22Rv1 (cell line): ENCODE results near the gene PMM2.

ENCODE experiments used
- H3K27ac ChIP-seq: fragments of 450-650 bp; 2 replicates; pipeline ENCODE4 v1.5.1; 2017
- ZFX ChIP-seq: fragments of 450-650 bp; IDR thresholded peaks from 2 replicates; pipeline ENCODE4 v1.6.1; 2017; ENCODE audit warnings: antibody characterized with exemption, borderline replicate concordance
- TF ChIP-seq, protein P1 (sequence below): fragments of 450-650 bp; IDR thresholded peaks from 2 replicates; pipeline ENCODE4 v1.5.1; 2017; ENCODE audit warnings: mild to moderate bottlenecking

PMM2 gene

DNA sequence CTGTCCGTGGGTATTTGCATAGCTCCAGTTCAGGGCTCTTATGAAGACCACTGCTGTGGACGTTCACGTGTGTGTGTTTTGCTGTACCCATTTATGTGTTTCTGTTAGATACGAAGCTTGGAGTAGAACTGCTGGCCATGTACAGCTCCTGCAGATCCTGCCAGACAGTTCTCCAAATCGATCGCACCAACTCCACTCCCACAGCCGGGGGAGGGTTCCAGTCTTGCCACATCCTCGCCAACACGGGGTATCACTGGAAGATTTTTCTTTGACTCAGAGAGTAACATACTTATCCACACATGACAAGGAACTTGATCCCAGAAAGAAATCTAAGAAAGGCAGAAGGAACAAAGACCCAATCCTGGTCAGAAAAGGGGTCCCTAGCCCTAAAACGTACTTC is 37.6 kb upstream of the PMM2 start:
- TF ChIP-seq ZFX: no peak
- TF ChIP-seq, protein P1, sequence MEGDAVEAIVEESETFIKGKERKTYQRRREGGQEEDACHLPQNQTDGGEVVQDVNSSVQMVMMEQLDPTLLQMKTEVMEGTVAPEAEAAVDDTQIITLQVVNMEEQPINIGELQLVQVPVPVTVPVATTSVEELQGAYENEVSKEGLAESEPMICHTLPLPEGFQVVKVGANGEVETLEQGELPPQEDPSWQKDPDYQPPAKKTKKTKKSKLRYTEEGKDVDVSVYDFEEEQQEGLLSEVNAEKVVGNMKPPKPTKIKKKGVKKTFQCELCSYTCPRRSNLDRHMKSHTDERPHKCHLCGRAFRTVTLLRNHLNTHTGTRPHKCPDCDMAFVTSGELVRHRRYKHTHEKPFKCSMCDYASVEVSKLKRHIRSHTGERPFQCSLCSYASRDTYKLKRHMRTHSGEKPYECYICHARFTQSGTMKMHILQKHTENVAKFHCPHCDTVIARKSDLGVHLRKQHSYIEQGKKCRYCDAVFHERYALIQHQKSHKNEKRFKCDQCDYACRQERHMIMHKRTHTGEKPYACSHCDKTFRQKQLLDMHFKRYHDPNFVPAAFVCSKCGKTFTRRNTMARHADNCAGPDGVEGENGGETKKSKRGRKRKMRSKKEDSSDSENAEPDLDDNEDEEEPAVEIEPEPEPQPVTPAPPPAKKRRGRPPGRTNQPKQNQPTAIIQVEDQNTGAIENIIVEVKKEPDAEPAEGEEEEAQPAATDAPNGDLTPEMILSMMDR: no peak
- H3K27ac ChIP-seq: no peak overlapping the region

DNA sequence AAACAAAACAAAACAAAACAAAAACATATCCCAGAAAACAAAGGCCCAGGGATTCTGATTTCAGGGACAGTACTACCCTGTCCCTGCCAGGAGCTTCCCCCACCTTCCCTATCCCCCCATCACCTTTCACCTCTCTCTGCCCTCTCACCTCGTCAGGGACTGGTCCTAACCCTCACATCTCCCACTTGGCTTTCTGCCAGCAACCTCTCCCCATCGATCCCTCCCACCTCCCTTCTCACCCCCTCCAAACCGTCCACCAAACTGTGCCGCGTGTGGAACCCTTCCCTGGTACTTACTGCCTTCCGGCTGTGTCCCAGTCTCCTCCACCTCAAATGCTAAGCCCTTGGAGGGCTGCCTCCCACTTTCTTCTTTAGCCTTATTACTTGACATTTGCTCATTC is 36.6 kb upstream of the PMM2 start:
- TF ChIP-seq ZFX: no peak
- TF ChIP-seq, protein P1: no peak
- H3K27ac ChIP-seq: no peak overlapping the region

DNA sequence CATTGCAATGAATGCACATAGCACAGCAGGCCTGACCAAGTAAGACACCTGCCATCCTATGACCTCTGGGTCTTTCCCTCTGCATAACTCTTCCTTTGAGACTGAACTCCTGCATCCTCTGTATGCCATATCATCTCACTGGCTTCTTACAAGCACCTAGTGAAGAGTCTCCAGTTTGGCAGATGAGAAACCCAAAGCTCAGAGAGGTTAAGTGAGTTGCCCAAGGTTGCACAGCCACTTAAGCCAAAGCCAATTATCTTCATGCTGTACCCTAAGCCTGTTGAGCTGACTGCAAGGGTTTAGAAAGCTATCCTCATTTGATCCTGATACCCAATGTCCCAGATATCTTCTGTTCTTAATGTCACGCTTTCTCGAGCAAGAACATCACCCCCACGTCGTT is 35.4 kb upstream of the PMM2 start:
- TF ChIP-seq, protein P1: no peak
- no peak for TF ChIP-seq ZFX
- no peak overlapping the region for H3K27ac ChIP-seq

DNA sequence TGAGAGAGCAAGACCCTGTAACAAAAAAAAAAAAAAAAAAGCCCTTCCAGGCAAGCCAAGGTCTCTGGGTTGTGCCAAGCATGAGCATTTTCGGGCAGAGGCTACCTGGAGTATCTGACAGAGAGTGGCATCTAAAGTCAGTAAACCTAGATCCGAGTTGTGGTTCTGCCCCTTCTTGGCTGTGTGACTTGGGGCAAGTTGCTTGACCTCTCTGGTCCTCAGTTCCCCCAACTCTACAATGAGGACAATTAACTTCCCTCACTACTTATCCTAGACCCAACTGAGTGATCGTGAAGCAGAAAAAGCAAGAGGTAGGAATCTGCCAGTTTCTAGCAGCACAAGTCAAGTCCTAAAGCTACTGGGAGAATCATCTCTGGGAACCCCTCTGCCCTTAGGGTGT is 34.6 kb upstream of the PMM2 start:
- no peak for TF ChIP-seq ZFX
- TF ChIP-seq, protein P1: no peak
- H3K27ac ChIP-seq: no peak overlapping the region

DNA sequence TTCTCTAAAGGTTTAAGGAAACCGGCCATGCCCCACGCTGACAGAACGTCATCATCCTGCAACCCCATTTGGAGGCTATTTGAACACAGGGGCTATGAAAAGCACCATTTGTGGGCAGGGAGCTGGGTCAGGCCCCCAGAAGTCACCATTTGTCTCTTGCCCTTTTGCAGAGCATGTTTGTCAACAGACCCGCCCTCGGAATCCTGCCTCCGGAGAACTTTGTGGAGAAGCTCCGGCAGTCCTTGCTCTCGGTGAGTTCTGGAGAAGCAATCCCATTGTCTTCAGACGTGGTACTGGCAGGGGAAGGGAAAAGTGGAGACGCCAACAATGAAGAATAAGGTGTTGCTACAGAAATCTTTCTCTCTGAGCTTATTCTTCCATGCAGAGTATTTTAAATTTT is 33.7 kb upstream of the PMM2 start:
- TF ChIP-seq ZFX: no peak
- TF ChIP-seq, protein P1: no peak
- no peak overlapping the region for H3K27ac ChIP-seq

DNA sequence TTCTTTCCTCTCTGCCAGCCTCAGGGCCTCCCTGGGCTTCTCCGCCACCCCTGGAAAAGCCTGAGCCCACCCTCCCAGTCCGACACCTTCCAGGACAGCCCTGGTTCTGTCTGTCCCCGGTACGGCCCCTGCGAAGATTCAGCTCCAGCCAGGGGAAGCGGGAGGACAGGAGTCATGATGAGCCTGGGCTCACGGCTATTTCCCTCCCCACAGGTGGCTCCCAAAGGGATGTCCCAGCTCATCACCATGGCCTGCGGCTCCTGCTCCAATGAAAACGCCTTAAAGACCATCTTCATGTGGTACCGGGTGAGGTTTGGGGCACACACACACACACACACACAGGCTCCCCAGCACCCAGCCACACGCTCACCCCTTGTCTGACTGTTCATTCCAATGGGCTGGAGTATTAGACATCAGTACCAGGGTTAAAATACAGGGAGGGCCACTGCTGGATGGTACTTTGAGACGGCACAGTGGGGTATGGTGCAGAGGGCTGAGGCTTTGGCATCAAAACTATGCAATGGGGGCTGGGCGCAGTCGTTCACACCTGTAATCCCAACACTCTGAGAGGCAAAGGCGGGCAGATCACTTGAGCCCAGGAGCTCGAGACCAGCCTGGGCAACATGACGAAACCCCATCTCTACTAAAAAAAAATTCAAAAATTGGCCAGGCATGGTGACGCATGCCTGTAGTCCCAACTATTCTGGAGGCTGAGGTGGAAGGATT is 33.0 kb upstream of the PMM2 start:
- no peak overlapping the region for H3K27ac ChIP-seq
- TF ChIP-seq, protein P1: no peak
- no peak for TF ChIP-seq ZFX

DNA sequence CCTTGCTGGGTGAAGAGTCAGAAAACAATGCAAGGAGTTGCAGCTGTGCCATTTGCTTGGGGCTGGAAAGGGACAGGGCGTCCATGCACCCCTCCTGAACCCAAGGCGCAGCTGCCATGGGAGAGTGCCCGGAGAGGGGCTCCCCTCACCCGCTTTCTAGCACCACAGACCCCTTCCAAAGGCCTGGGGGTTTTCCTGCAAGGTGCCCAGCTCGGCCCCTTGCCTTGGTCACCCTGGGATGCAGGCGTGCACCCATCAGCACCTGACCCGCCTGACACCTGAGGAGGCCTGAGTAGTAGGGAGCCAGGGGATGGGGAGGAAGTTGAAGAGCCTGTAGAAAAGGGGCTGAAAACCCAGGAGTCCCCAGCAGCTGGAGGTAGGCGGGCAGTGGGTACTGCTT is 30.5 kb upstream of the PMM2 start:
- TF ChIP-seq, protein P1: no peak
- no peak for TF ChIP-seq ZFX
- H3K27ac ChIP-seq: no peak overlapping the region
